GM12878 (cell line): Measurements from ENCODE around the gene ONECUT2.

Source experiments
- BCL11A ChIP-seq: IDR thresholded peaks from 2 replicates; pipeline ENCODE4 v1.6.1; 2011; ENCODE audit warnings: low read depth, low read length
- CEBPB ChIP-seq, 2 experiments: fragments of 150-350 bp in 1 of 2; IDR thresholded peaks; 2 replicates each; pipeline ENCODE4 v1.6.1; 2012 to 2014; ENCODE audit warnings: low read depth in 2 of 2, low read length in 2 of 2, borderline replicate concordance in 1 of 2, inconsistent platforms in 1 of 2
- CEBPZ ChIP-seq: fragments of 150-350 bp; IDR thresholded peaks from 2 replicates; pipeline ENCODE4 v1.6.1; 2016; ENCODE audit warnings: low read depth, low read length
- CTCF ChIP-seq, 3 experiments: IDR thresholded peaks in 2 of 3; conservative IDR thresholded peaks in 1 of 3; 2 replicates each; pipeline ENCODE4 v1.5.1; 2011; ENCODE audit warnings: low read depth in 3 of 3, low read length in 3 of 3, mild to moderate bottlenecking in 3 of 3, control low read depth in 2 of 3, moderate library complexity in 2 of 3, inconsistent platforms in 1 of 3, mixed read lengths in 1 of 3; ENCODE audit not compliant: control insufficient read depth in 2 of 3, insufficient read depth in 1 of 3; ENCODE audit errors: extremely low read depth in 1 of 3
- E4F1 ChIP-seq: fragments of 450-650 bp; IDR thresholded peaks from 2 replicates; pipeline ENCODE4 v1.6.1; 2018; ENCODE audit warnings: borderline replicate concordance, mild to moderate bottlenecking; ENCODE audit not compliant: partially characterized antibody
- EP300 ChIP-seq, 2 experiments: fragments of 150-350 bp in 1 of 2; IDR thresholded peaks; 2 replicates each; pipeline ENCODE4 v1.6.1; 2011 to 2012; ENCODE audit warnings: low read depth in 2 of 2, low read length in 2 of 2, borderline replicate concordance in 1 of 2, improper control_type of control experiment in 1 of 2, inconsistent platforms in 1 of 2; ENCODE audit not compliant: control insufficient read depth in 1 of 2
- EZH2 ChIP-seq: IDR thresholded peaks from 2 replicates; pipeline ENCODE4 v1.6.1; 2012; ENCODE audit warnings: low read depth, mild to moderate bottlenecking, control low read depth, inconsistent platforms, low read length, borderline replicate concordance; ENCODE audit not compliant: control insufficient read depth
- FOS ChIP-seq: IDR thresholded peaks from 3 replicates; pipeline ENCODE4 v1.6.1; 2011; ENCODE audit warnings: borderline replicate concordance; ENCODE audit not compliant: insufficient read length; ENCODE audit errors: extremely low read depth
- FOXM1 ChIP-seq: IDR thresholded peaks from 2 replicates; pipeline ENCODE4 v1.6.1; 2012; ENCODE audit warnings: low read depth, mild to moderate bottlenecking, inconsistent platforms, low read length, moderate library complexity
- KAT2A ChIP-seq: conservative IDR thresholded peaks from 2 replicates; pipeline ENCODE4 v1.6.1; 2011; ENCODE audit warnings: low read depth, low read length; ENCODE audit not compliant: control insufficient read depth
- PKNOX1 ChIP-seq: fragments of 450-650 bp; IDR thresholded peaks from 2 replicates; pipeline ENCODE4 v1.6.1; 2016; ENCODE audit warnings: mild to moderate bottlenecking
- POLR2A ChIP-seq: IDR thresholded peaks from 2 replicates; pipeline ENCODE4 v1.6.1; 2011; ENCODE audit warnings: low read depth, mild to moderate bottlenecking, low read length
- POLR2AphosphoS2 ChIP-seq: IDR thresholded peaks from 2 replicates; pipeline ENCODE4 v1.6.1; 2011; ENCODE audit warnings: low read depth, mild to moderate bottlenecking, low read length, improper control_type of control experiment, moderate library complexity
- RELA ChIP-seq: fragments of 450-650 bp; IDR thresholded peaks from 2 replicates; pipeline ENCODE4 v1.8.0; 2014; ENCODE audit warnings: borderline replicate concordance; ENCODE audit not compliant: partially characterized antibody

GRCh38 chr18:57433934-57434535 is 1.1 kb upstream of the ONECUT2 start:
- no peak for TF ChIP-seq CEBPB (IDR thresholded peaks at IDR 0.05; ENCODE audit: borderline replicate concordance in 1 of 2, low read depth in 2 of 2, low read length in 2 of 2)
- no peak for TF ChIP-seq PKNOX1
- TF ChIP-seq EZH2 = no peak
- no peak for TF ChIP-seq KAT2A
- no peak for TF ChIP-seq POLR2A
- no peak for TF ChIP-seq CEBPZ
- TF ChIP-seq FOXM1 = no peak
- no peak for TF ChIP-seq CTCF (IDR thresholded peaks at IDR 0.05 in 2 of 3, conservative IDR thresholded peaks at IDR 0.05 in 1 of 3; ENCODE audit: control insufficient read depth in 2 of 3, extremely low read depth in 1 of 3, insufficient read depth in 1 of 3, low read depth in 3 of 3, low read length in 3 of 3)
- no peak for TF ChIP-seq FOS
- no peak for TF ChIP-seq EP300 (IDR thresholded peaks at IDR 0.05; ENCODE audit: borderline replicate concordance in 1 of 2, control insufficient read depth in 1 of 2, low read depth in 2 of 2, low read length in 2 of 2)
- no peak for TF ChIP-seq POLR2AphosphoS2
- no peak for TF ChIP-seq BCL11A
- no peak for TF ChIP-seq E4F1
- TF ChIP-seq RELA = no peak
